Activated naive CD4-positive, alpha-beta T cell treated with anti-CD3 and anti-CD28 coated beads, Interleukin-2, amount 50 U/mL, for 72 hours (primary cell): ENCODE results near the gene GAS6. TPM values are rescaled to one million over a fixed set of nuclear protein-coding genes. Genes with fewer than 3 reads are reported as not detected.

Source experiments
- ATAC-seq, 2 donors: fragments of 150-1000 bp; cut with Tn5 transposase; 2 replicates each; pipeline ENCODE4 v1.10.0; 2021; ENCODE audit warnings: mild to moderate bottlenecking in 2 of 2, moderate library complexity in 2 of 2
- DNase-seq, 2 donors: peaks; one replicate each; pipeline ENCODE4 v3.0.0; 2021 to 2022; ENCODE audit warnings: low spot score in 2 of 2
- H3K27ac Mint-ChIP-seq, 2 donors: one replicate each; pipeline ENCODE4 v1.8.0; 2022; ENCODE audit warnings: mild to moderate bottlenecking in 2 of 2, mixed read lengths in 2 of 2
- H3K36me3 Mint-ChIP-seq, 2 donors: one replicate each; pipeline ENCODE4 v1.8.0; 2022; ENCODE audit warnings: mixed read lengths in 2 of 2
- H3K9me3 Mint-ChIP-seq, 2 donors: one replicate each; pipeline ENCODE4 v1.8.0; 2022; ENCODE audit warnings: mixed read lengths in 2 of 2
- total RNA-seq, 2 donors: library from RNA; stranded (reverse); gene quantifications; one replicate each; pipeline ENCODE4 v1.2.3, GENCODE V29; 2022

GAS6 gene
- total RNA-seq, 2 donors from 2014 or later, result 0.45 to 1.2 TPM

DNA sequence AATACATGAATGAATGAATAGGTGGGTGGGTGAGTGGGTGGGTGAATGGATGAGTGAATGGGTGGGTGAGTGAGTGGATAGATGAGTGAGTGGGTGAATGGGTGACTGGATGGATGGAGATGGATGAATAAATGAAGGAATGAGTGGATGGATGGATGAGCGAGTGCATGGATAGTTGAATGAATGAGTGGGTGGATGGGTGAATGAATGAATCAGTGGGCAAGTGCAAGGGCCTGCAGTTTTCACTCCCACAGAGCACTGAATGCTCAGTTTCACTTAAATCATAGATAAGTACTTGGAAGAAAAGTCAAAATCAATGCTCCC, 12.4 kb downstream of the GAS6 start:
- no peaks in the 10 kb centered on the region for H3K9me3 Mint-ChIP-seq
- H3K27ac Mint-ChIP-seq, result no peak overlapping the region
- peak in 1 of 2 donors; percentile 20 for ATAC-seq
- H3K36me3 Mint-ChIP-seq, result no peaks in the 10 kb centered on the region
- no peak for DNase-seq

DNA sequence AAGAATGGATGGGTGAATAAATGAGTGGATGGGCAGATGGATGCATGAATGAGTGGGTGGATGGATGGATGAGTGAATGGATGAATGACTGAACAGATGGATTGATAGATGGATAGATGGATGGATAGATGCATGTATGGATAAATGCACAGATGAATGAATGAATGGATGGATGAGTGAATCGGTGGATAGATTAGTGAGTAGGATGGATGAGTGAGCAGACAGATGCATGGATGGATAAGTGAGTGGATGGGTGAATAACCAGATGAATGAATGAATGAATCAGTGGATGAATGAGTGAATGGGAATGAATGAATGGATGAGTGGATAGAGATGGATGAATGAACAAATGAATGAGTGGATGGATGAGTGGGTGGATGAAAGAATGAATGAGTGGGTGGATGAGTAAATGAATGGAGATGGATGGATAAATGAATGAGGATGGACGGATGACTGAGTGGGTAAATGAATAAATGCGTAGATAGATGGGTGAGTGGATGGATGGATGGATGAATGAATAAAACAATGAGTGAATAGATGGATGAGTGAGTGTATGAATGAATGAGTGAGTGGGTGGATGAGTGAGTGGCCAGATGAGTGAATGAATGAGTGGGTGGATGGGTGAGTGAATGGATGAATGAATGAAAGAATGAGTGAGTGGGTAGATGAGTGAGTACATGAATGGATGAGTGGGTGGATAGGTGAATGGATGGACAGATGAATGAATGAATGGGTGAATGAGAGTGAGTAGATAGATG, 13.0 kb downstream of the GAS6 start:
- no peaks in the 10 kb centered on the region for H3K9me3 Mint-ChIP-seq
- ATAC-seq (peak in 1 of 2 donors; percentile 19), DNase-seq (no peak)
- no peaks in the 10 kb centered on the region for H3K36me3 Mint-ChIP-seq
- no peak overlapping the region for H3K27ac Mint-ChIP-seq

DNA sequence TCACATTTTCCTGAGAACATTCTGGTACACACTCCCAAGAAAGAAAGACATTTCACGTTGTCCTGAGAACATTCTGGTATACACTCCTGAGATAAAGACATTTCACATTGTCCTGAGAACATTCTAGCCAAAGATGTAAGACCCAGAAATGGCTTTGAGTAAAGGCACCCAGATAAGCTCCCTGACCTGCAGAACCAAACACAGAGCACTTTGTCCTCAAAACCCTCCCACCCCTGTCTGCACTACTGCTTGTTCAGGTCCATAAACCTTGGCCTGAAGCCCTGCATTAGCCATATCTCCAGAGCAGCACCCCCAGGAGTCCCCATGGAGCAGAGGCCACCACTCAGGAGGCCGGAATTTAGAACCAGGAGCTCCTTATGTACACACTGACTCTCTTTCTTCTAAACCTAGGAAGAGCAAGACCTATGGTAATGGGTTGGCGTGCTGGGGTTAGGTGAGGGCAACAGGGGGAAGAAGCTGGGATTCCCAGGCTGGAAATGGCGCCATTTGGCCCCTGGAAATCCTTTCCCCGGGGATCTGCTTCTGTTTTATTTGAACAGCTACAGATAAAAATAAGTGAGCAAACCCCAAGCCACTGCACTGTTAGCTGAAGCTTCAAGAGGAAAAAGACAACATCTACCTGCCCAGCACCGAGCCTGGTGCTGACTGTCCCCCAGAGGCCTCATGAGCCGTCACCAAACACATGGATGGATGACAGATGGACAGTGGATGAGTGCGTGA, 13.7 kb downstream of the GAS6 start:
- H3K27ac Mint-ChIP-seq, result no peak overlapping the region
- ATAC-seq (no peak), DNase-seq (peak in 1 of 2 donors; percentile 28)
- no peaks in the 10 kb centered on the region for H3K36me3 Mint-ChIP-seq
- H3K9me3 Mint-ChIP-seq, result no peaks in the 10 kb centered on the region

DNA sequence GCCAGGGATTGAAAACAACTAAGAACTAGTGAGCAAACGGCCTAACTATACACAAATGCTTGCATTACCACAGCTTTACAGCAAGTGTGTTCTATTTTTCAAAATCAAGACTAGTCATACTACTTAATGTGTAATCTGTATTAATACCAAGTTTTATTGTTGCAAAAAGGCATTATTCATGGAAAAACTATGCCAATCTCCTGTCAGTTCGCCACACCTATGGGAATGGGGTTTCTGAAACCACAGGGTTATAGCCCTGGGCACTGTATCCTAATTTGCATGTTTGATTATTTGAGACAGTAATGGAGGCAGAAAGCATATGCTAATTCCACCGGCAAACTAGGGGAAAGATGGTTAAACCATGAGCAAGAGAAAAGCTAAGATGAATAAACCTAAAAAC, 14.3 kb downstream of the GAS6 start:
- no peaks in the 10 kb centered on the region for H3K36me3 Mint-ChIP-seq
- no peak overlapping the region for H3K27ac Mint-ChIP-seq
- DNase-seq (no peak), ATAC-seq (no peak)
- H3K9me3 Mint-ChIP-seq, result no peaks in the 10 kb centered on the region

DNA sequence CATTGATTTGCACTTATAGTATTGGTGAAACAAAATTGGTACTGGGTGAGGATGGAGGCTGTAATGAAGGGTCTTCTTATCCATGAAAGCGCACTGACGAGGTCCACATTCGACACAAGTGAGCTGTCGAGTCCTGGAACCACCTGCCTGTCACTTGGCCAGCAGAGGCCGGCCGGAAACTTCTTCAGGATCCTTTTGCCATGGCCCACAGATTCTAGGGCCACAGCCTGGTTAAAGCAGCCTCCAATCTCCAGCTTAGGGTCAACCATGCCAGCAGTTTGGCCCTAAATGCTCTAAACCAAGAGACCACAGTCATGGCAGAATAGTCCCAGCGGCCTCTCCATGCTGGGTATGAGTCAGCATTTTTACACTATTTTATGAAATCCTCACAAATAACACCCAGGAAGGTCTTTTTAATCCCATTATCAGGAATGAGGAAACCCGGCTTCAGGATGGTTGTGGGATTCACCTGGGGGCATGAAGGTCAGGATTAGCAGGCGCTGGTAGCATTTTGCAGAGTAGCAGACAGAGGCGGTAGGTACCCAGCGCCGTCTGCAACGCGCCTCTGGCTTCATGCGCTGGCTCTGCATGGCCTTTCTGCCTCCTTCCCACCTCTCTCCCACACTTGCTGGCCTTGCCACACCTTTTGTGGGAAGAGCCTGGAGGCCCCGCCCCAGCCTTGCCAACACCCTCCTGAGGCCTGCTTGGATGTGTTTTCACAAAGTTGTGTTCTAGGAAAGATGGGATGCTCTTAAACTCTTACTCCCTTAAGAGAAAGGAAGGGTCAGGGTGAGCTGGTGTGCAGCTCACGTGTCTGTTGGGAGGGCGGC, 15.2 kb downstream of the GAS6 start:
- Mint-ChIP-seq H3K27ac (no peak overlapping the region), H3K9me3 (no peaks in the 10 kb centered on the region), H3K36me3 (no peaks in the 10 kb centered on the region)
- ATAC-seq (no peak), DNase-seq (peak in 1 of 2 donors; percentile 43)

DNA sequence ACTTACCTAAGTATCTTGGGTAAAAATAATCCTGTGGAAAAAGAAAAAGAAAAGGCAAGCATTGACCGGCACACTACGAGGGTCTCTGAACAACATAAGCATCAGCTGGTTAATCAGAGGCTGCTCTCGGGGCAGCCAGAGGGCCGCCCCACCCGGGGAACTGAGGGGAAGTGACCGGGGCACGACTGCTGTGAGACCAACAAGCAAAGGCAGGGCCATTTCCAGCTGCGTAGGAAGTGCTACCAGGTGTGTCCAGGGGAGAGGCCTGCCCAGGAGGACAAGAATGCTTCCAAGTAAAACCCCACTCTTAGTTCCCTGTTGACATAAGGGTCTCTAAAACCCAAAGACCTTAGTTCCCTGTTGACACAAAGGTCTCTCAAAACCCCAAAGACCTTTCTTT, 15.9 kb downstream of the GAS6 start:
- Mint-ChIP-seq H3K27ac (no peak overlapping the region), H3K36me3 (no peaks in the 10 kb centered on the region), H3K9me3 (no peaks in the 10 kb centered on the region)
- DNase-seq, result peak in 1 of 2 donors; percentile 18
- no peak for ATAC-seq

DNA sequence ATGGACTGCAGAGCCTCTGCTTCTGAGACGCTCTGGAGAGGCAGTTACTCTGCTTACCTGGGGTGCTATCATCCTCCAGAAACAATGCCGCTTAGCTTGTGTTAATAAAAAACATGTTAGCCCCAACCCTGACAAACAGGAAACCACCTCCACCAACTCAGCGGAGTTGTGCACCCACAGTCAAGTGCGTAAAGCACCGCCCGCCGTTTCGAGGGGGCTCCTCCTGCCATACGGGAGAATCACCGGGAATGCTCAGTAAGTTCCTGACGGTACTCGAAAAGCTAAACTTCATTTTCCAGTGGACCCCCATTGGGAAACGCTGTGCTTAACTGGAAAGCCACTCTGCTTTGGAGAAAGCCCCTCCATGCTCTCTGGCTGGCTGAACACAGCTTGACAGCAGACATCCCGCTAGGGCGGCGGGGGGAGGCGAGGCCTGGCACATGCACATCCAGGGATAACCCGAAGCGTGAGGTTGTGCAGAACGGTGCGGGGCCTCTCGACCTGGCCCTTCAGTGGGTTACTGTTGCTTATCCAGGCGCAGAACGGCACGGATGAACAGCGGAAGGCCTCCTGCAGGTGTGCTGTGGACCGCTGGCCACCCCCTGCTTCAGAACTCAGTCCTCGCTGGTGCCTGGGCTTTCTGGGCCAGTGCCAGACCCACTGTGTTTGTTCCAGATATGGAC, 17.1 kb downstream of the GAS6 start:
- H3K9me3 Mint-ChIP-seq, result no peaks in the 10 kb centered on the region
- DNase-seq (peak in 1 of 2 donors; percentile 33), ATAC-seq (peak in 1 of 2 donors; percentile 17)
- no peaks in the 10 kb centered on the region for H3K36me3 Mint-ChIP-seq
- no peak overlapping the region for H3K27ac Mint-ChIP-seq

DNA sequence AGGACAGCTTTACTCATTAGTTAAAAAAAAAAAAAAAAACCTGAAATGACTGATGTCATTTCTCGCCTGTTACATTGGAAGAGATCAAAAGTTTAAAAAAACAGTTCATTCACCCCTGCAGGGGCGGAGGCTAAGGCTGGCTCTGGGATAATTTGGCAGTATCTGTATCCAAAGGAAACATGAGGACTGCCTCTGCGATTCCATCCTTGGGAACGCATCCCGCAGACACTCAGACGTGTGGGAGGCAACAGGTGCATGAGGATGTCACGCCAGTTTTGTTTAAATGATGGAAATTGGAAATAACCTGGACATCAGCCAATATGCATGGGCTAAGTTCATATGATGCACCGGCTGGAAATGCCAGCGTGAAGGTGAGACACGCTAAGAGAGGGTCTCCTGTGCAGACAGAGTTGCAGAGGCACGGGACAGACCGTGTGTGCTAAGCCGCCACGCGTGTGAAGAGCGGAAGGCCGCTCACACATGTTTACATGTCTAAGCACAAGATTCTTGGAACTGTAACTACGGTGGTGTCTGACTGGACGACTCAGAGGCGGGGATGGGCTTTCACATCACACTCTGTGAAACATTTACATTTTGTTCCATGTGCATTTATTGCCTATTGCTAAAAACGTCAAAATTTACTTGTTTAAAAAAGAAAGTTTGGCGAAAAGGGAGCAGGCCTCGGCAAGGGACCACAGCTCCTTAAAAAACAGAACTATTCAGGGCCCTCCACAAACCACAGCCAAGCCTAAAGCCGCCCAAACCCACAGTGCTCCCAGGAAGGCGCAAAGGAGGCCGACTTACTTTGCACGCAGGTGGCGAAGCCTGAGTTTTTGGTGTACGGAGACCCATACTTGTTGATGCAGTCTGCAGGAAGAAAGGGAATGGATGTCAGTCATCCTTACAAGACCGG, 17.9 kb downstream of the GAS6 start:
- ATAC-seq (peak in 1 of 2 donors; percentile 23), DNase-seq (peak in 1 of 2 donors; percentile 18)
- H3K27ac Mint-ChIP-seq, result peak overlapping the region in 1 of 2 donors; percentile 17
- no peaks in the 10 kb centered on the region for H3K9me3 Mint-ChIP-seq
- no peaks in the 10 kb centered on the region for H3K36me3 Mint-ChIP-seq

DNA sequence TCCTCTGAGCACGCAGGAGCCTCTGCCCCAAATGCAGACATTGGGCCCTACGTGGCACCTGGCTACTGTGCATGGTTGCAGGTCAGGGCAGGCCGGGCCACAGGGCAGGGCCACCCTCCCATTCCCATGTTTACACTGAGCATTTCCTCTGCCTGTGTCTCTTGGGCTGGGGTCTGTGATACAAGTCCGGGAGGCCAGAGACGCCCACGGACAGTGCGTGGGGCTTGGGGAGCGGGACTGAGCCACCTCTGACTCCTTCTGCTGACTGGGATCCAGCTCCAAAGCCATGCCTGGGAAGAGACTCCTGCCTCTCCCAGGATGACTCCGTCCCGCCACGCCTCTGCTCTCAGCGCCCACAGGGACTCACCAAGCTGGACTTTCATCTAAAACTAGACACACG, 18.8 kb downstream of the GAS6 start:
- DNase-seq, result peak in 1 of 2 donors; percentile 44
- no peak for ATAC-seq
- no peak overlapping the region for H3K27ac Mint-ChIP-seq
- H3K9me3 Mint-ChIP-seq, result no peaks in the 10 kb centered on the region
- no peaks in the 10 kb centered on the region for H3K36me3 Mint-ChIP-seq

DNA sequence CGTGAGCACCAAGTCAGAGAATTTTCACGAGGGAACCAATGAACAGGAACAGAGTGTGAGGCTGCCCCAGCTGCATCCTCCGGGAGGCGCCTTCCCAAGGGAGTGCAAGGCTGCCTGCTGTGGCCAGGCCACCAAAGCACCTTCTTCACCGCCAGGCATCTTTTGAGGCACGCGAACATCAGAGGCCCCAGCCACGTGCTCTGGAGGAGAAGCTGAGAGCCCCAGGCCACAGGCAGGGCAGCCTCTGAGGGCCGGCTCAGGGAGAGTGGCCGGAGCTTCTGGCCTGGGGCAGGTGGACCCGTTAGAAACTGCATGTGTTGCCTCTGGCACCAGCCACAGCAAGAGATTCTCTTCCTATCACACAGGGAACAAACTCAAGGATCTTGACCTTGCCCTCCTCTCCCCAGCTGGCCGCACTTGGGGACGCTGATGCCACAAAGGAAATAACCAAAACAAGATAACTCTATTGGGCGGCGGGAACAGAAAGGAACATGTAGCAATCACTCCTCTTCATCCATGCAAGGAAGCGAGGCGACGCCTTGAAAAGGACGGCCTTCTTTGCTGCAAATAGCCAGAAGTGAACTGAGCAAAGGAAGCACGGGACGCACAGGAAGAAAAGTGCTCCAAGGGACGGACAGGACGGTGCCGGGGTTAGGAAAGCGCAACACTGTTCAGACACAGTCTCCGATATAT, 19.9 kb downstream of the GAS6 start:
- no peak for DNase-seq
- ATAC-seq, result no peak
- Mint-ChIP-seq H3K9me3 (no peaks in the 10 kb centered on the region), H3K36me3 (no peaks in the 10 kb centered on the region), H3K27ac (peak overlapping the region in 1 of 2 donors; percentile 41)

DNA sequence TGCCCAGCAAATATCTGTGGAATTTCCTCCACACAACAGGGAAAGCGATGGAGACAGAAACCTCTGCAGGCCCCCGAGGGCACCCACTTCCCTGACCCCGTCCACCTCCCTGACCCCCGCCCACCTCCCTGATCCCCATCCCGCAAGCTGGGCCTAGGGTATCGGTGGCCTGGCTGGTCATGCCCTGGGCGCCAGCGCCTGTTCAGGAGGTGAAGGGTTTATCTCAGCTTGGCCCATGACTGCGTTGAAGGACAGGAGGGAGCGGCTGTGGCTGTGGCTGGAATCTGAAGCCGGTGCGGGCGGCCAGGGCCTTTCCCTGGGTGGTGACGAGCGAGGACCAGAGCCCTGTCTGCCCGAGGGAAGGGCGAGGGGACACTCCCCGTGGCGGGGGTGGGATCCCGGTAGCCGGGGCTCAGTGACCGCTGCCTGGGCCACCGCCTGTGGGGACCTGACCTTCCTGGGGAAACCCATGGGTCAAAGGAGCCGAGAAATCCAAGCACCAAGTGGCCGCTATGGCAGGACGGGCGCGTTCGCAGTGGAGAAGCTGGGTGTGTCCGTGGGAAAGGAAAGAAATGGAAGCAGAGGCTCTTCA, 20.7 kb downstream of the GAS6 start:
- no peak for ATAC-seq
- Mint-ChIP-seq H3K27ac (no peak overlapping the region), H3K36me3 (no peaks in the 10 kb centered on the region), H3K9me3 (no peaks in the 10 kb centered on the region)
- no peak for DNase-seq

DNA sequence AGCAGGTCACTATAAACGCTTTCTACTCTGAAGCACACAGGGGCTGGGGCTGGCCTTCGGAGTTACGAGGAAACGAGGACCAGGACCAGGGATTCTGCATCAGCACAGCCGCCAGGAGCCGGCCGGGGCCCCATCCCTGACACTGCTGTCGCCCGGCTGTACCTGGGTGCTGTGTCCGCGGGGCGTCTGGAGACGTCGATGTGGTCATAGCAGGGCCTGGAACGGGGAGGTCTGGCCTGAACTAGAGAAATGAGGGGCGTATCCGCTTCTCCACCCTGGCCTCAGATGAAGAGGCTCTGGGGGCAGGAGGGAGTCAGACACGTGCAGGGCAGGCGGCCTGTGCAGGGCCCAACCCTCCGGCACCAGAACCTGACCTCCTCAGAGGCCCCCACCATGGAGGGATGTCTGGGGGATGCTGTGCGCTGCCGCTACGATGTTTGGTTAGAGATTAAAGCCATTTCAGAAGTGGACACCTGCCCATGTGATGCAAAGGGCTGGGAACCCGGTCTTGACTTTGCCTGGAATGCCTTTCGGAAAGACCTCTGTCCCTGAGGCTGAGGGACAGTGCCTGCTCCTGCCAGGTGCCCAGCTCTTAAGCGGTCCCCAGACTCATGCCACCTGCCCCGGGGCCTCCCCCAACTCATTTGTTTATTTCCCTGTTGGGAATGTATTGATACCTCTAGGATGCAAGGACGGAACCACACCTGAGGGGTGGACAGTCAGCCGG, 21.4 kb downstream of the GAS6 start:
- ATAC-seq (no peak), DNase-seq (no peak)
- no peaks in the 10 kb centered on the region for H3K36me3 Mint-ChIP-seq
- no peak overlapping the region for H3K27ac Mint-ChIP-seq
- H3K9me3 Mint-ChIP-seq, result no peaks in the 10 kb centered on the region

DNA sequence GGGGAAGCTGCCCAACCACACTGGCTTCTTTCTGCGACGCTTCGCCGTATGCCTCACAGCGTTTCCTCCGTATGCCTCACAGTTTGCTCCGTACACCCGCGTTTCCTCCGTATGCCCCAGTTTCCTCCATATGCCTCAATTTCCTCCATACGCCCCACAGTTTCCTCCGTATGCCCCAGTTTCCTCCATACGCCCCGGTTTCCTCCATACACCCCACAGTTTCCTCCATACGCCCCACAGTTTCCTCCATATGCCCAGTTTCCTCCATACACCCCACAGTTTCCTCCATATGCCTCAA, 22.6 kb downstream of the GAS6 start:
- no peaks in the 10 kb centered on the region for H3K9me3 Mint-ChIP-seq
- no peak for ATAC-seq
- H3K27ac Mint-ChIP-seq, result no peak overlapping the region
- DNase-seq, result no peak
- no peaks in the 10 kb centered on the region for H3K36me3 Mint-ChIP-seq

DNA sequence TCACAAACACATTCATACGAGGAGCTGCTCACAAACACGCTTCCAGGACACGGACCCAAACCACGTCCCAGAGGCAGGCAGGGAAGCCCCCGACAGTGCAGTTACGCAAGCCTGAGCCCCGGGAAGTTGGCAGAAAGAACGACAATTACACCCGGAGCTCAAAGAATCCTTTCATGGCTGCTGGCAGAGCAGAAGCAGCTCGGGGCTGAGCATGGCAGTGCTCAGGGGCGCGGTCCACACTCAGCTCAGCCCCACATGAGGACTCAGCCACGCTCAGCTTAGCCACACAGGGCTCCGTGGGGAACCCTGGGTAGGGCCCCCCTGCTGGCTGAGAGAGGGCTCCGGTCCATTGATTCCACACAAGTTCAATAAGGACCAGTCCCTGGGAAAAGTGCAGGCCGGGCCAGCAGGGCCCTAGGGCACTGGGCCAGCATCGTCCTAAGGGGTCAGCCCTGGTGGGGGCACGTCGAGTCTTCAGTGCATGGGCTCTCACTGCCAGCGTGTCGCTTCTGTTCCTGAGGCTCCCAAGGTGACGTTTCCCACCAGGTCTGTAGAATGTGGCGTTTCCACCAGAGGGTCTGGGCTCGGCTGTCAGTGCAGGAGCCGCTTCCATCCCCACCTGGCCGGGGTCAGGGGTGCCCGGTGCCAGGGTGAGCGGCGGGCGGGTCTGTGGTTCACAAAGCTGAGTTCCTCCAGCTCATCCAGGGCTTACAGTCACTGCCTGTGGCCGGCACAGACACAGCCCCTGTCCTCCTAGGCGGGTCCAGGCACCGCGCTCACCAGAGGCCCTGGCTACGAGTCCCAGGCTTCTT, 23.1 kb downstream of the GAS6 start:
- H3K9me3 Mint-ChIP-seq, result no peaks in the 10 kb centered on the region
- H3K27ac Mint-ChIP-seq, result no peak overlapping the region
- DNase-seq, result no peak
- ATAC-seq, result peak in 1 of 2 donors; percentile 14
- H3K36me3 Mint-ChIP-seq, result no peaks in the 10 kb centered on the region
